GM19372 (cell line): Measurements from ENCODE around the gene SH2D3C.
A peak's percentile ranks its signal among the peaks of the same experiment; 100 is the strongest.

Experiments
- ATAC-seq: cut with Tn5 transposase; IDR thresholded peaks from one replicate; pipeline ENCODE4 v1.9.1; 2021; ENCODE audit warnings: mild to moderate bottlenecking, low read depth, moderate library complexity; ENCODE audit not compliant: unreplicated experiment

Gene SH2D3C

GRCh38 chr9:127707766-127708165 is 70.7 kb downstream of the SH2D3C start:
- ATAC-seq: no peak

GRCh38 chr9:127706836-127707241 is 71.6 kb downstream of the SH2D3C start, which contains the start of gene CFAP157:
Gene CFAP157 (plus strand): TSS chr9:127706988. CDS start chr9:127707032, 44 bp downstream.
- ATAC-seq: no peak

- no peak for ATAC-seq
Measured at GRCh38 chr9:127705577-127706379, 72.7 kb downstream of the SH2D3C start.

- ATAC-seq: no peak
Measured at GRCh38 chr9:127703289-127703946, 75.0 kb downstream of the SH2D3C start.

- no peak for ATAC-seq
Measured at GRCh38 chr9:127700594-127701255, 77.7 kb downstream of the SH2D3C start.

- ATAC-seq: no peak
Measured at GRCh38 chr9:127700140-127700539, 78.3 kb downstream of the SH2D3C start.

GRCh38 chr9:127698985-127699670 is 79.3 kb downstream of the SH2D3C start:
- ATAC-seq: peak; percentile 98

- ATAC-seq: no peak
Measured at GRCh38 chr9:127698386-127698785, 80.1 kb downstream of the SH2D3C start.

GRCh38 chr9:127697575-127697974 is 80.9 kb downstream of the SH2D3C start:
- no peak for ATAC-seq

GRCh38 chr9:127694890-127695720 is 83.4 kb downstream of the SH2D3C start:
- no peak for ATAC-seq

GRCh38 chr9:127693697-127694096 is 84.8 kb downstream of the SH2D3C start:
- no peak for ATAC-seq

GRCh38 chr9:127693143-127693542 is 85.3 kb downstream of the SH2D3C start:
- ATAC-seq: no peak

- ATAC-seq: no peak
Measured at GRCh38 chr9:127692071-127692470, 86.4 kb downstream of the SH2D3C start.

GRCh38 chr9:127690735-127691134 is 87.7 kb downstream of the SH2D3C start:
- no peak for ATAC-seq

GRCh38 chr9:127689329-127690000 is 89.0 kb downstream of the SH2D3C start:
- ATAC-seq: no peak
